Loucy (cell line): Measurements from ENCODE around the gene UROD.

Source experiments
- H2AFZ ChIP-seq: fragments of 200-600 bp; sonication (generic); 2 replicates; pipeline ENCODE4 v1.6.0; 2016; ENCODE audit warnings: antibody characterized with exemption, mild to moderate bottlenecking, low read length, moderate library complexity
- H3F3A ChIP-seq: fragments of 200-600 bp; 2 replicates; pipeline ENCODE4 v1.6.0; 2016; ENCODE audit warnings: antibody characterized with exemption, low read depth, mild to moderate bottlenecking
- H3K27me3 ChIP-seq: fragments of 200-600 bp; sonication (generic); 2 replicates; pipeline ENCODE4 v1.6.1; 2014; ENCODE audit warnings: low read length, mild to moderate bottlenecking; ENCODE audit not compliant: insufficient read depth, poor library complexity, severe bottlenecking
- H3K36me3 ChIP-seq: fragments of 200-600 bp; sonication (generic); 2 replicates; pipeline ENCODE4 v1.6.1; 2016; ENCODE audit warnings: low read length; ENCODE audit not compliant: insufficient read depth
- H3K4me1 ChIP-seq: fragments of 200-600 bp; sonication (generic); 2 replicates; pipeline ENCODE4 v1.5.1; 2014; ENCODE audit warnings: low read length, mild to moderate bottlenecking; ENCODE audit not compliant: insufficient read depth, poor library complexity, severe bottlenecking
- H3K4me2 ChIP-seq: fragments of 200-600 bp; sonication (generic); 2 replicates; pipeline ENCODE4 v1.6.0; 2014; ENCODE audit warnings: antibody characterized with exemption, low read length, low read depth, mild to moderate bottlenecking; ENCODE audit not compliant: poor library complexity, severe bottlenecking
- H3K4me3 ChIP-seq: fragments of 200-600 bp; sonication (generic); 2 replicates; pipeline ENCODE4 v1.5.1; 2014; ENCODE audit warnings: low read length, mild to moderate bottlenecking, mixed read lengths; ENCODE audit not compliant: poor library complexity, severe bottlenecking
- H3K79me2 ChIP-seq: fragments of 200-600 bp; sonication (generic); 2 replicates; pipeline ENCODE4 v1.6.1; 2014; ENCODE audit warnings: low read length; ENCODE audit not compliant: insufficient read depth
- H3K9ac ChIP-seq: fragments of 200-600 bp; sonication (generic); 2 replicates; pipeline ENCODE4 v1.6.0; 2014; ENCODE audit warnings: mild to moderate bottlenecking, low read depth, low read length, moderate library complexity; ENCODE audit not compliant: poor library complexity, severe bottlenecking
- H3K9me2 ChIP-seq: fragments of 200-600 bp; sonication (generic); replicated peaks from 2 replicates; pipeline ENCODE4 v1.6.1; 2016; ENCODE audit warnings: low read depth, low read length, mixed read lengths
- H3K9me3 ChIP-seq: fragments of 200-600 bp; sonication (generic); 2 replicates; pipeline ENCODE4 v1.6.1; 2014; ENCODE audit warnings: mild to moderate bottlenecking, antibody characterized with exemption, low read length, low read depth; ENCODE audit not compliant: insufficient read depth
- H4K20me1 ChIP-seq: fragments of 200-600 bp; sonication (generic); 2 replicates; pipeline ENCODE4 v1.6.0; 2014; ENCODE audit warnings: antibody characterized with exemption, low read length, mild to moderate bottlenecking; ENCODE audit not compliant: insufficient read depth, poor library complexity, severe bottlenecking
- EZH2phosphoT487 ChIP-seq: fragments of 200-600 bp; IDR thresholded peaks from 2 replicates; pipeline ENCODE4 v1.6.1; 2018; ENCODE audit warnings: antibody characterized with exemption, mild to moderate bottlenecking, moderate library complexity, borderline replicate concordance
- TF ChIP-seq, protein P1 (sequence below): fragments of 200-600 bp; sonication (generic); conservative IDR thresholded peaks from 2 replicates; pipeline ENCODE4 v1.5.1; 2014; ENCODE audit warnings: mild to moderate bottlenecking, antibody characterized with exemption, low read length

UROD gene

GRCh38 chr1:45002650-45003645 is 9.1 kb upstream of the UROD start:
- H3K9me2 ChIP-seq, result no peaks in the 10 kb centered on the region
- no peak for TF ChIP-seq EZH2phosphoT487
- TF ChIP-seq, protein P1, sequence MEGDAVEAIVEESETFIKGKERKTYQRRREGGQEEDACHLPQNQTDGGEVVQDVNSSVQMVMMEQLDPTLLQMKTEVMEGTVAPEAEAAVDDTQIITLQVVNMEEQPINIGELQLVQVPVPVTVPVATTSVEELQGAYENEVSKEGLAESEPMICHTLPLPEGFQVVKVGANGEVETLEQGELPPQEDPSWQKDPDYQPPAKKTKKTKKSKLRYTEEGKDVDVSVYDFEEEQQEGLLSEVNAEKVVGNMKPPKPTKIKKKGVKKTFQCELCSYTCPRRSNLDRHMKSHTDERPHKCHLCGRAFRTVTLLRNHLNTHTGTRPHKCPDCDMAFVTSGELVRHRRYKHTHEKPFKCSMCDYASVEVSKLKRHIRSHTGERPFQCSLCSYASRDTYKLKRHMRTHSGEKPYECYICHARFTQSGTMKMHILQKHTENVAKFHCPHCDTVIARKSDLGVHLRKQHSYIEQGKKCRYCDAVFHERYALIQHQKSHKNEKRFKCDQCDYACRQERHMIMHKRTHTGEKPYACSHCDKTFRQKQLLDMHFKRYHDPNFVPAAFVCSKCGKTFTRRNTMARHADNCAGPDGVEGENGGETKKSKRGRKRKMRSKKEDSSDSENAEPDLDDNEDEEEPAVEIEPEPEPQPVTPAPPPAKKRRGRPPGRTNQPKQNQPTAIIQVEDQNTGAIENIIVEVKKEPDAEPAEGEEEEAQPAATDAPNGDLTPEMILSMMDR, result no peak
- H3K9me3 ChIP-seq, result no peaks in the 10 kb centered on the region
- H3K4me1 ChIP-seq, result peaks cover 4% of the 10 kb centered on the region
- no peaks in the 10 kb centered on the region for H3K79me2 ChIP-seq
- H3F3A ChIP-seq, result no peaks in the 10 kb centered on the region
- no peak overlapping the region for H3K9ac ChIP-seq
- no peak overlapping the region for H2AFZ ChIP-seq
- no peak overlapping the region for H3K4me2 ChIP-seq
- H3K27me3 ChIP-seq, result no peaks in the 10 kb centered on the region
- H3K4me3 ChIP-seq, result no peak overlapping the region
- H4K20me1 ChIP-seq, result no peaks in the 10 kb centered on the region
- peaks cover 19% of the 10 kb centered on the region; the same call in 1 of the 2 replicates for H3K36me3 ChIP-seq

- Histone ChIP-seq H3K4me2 (no peak overlapping the region), H3K36me3 (peaks cover 19% of the 10 kb centered on the region; the same call in 1 of the 2 replicates), H3K9me2 (no peaks in the 10 kb centered on the region), H3K4me3 (no peak overlapping the region), H4K20me1 (no peaks in the 10 kb centered on the region), H3K9ac (no peak overlapping the region), H2AFZ (no peak overlapping the region), H3F3A (no peaks in the 10 kb centered on the region), H3K4me1 (peaks cover 4% of the 10 kb centered on the region), H3K27me3 (no peaks in the 10 kb centered on the region), H3K79me2 (no peaks in the 10 kb centered on the region), H3K9me3 (no peaks in the 10 kb centered on the region)
- no peak for TF ChIP-seq EZH2phosphoT487
- TF ChIP-seq, protein P1, result no peak
Observed at GRCh38 chr1:45003741-45004140, 8.3 kb upstream of the UROD start.

DNA sequence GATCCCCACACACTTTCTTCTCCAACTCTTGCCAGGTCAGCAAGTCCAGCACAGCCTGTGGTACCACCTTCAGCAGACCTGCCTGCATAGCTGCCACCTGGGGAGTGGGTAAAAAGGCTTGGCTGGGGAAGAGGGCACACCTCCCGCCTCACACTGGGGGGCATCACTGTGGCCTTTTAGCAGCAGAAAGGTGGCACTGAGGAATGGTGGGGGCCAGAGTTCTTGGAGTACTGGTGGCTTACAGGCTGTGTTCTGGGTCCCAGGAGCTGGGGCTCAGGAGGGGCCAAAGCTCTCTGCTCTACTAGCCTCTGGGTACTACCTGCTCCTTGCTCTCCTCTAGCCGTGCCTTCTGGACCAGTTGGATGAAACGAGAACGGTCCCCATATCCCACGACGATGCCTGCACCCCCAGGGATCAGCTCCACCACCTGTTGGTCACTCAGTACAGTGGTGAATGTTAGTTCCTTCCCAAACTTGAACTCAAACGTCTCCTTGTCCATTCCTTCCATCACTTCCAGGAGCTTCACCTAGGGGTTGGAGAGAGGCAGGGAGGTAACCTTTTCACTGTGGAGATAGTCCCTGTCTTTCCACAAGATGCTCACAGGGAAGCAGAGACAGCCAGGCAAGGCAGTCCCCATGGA is 7.7 kb upstream of the UROD start:
- Histone ChIP-seq H3K4me2 (no peak overlapping the region), H3K9me2 (no peaks in the 10 kb centered on the region), H3K4me3 (no peak overlapping the region), H3K36me3 (peaks cover 19% of the 10 kb centered on the region; the same call in 1 of the 2 replicates), H3K4me1 (peaks cover 4% of the 10 kb centered on the region), H3K79me2 (no peaks in the 10 kb centered on the region), H3K9ac (no peak overlapping the region), H3F3A (no peaks in the 10 kb centered on the region), H3K27me3 (no peaks in the 10 kb centered on the region), H2AFZ (no peak overlapping the region), H3K9me3 (no peaks in the 10 kb centered on the region), H4K20me1 (no peaks in the 10 kb centered on the region)
- TF ChIP-seq, protein P1, result no peak
- TF ChIP-seq EZH2phosphoT487, result no peak
